DOHH2 (cell line): ENCODE data around the gene USH1C.

Experiments
- CTCF ChIP-seq: fragments of 200-600 bp; sonication (generic); IDR thresholded peaks from one replicate; pipeline ENCODE4 v1.5.1; 2014; ENCODE audit warnings: antibody characterized with exemption, mild to moderate bottlenecking, low read depth, low read length; ENCODE audit not compliant: poor library complexity, severe bottlenecking
- EZH2phosphoT487 ChIP-seq: fragments of 200-600 bp; sonication (generic); IDR thresholded peaks from 2 replicates; pipeline ENCODE4 v1.6.1; 2017; ENCODE audit warnings: borderline replicate concordance, mild to moderate bottlenecking, antibody characterized with exemption, low read length, moderate library complexity, mixed read lengths

GRCh38 chr11:17581732-17582053 is 37.5 kb upstream of the USH1C start:
- TF ChIP-seq CTCF (no peak), EZH2phosphoT487 (no peak)
